Suppressor macrophage treated with lipopolysaccharide for 4 hours (primary cell): ENCODE measurements around the gene UCP2.
"Not testable (repeated sequence)": the region's sequence is repeated elsewhere in the genome, so short reads cannot be mapped to it uniquely, and the experiment has no call there.

ENCODE experiments used
- DNase-seq: peaks from one replicate; pipeline ENCODE4 v3.0.0-alpha.2; 2020

The UCP2 gene

DNA sequence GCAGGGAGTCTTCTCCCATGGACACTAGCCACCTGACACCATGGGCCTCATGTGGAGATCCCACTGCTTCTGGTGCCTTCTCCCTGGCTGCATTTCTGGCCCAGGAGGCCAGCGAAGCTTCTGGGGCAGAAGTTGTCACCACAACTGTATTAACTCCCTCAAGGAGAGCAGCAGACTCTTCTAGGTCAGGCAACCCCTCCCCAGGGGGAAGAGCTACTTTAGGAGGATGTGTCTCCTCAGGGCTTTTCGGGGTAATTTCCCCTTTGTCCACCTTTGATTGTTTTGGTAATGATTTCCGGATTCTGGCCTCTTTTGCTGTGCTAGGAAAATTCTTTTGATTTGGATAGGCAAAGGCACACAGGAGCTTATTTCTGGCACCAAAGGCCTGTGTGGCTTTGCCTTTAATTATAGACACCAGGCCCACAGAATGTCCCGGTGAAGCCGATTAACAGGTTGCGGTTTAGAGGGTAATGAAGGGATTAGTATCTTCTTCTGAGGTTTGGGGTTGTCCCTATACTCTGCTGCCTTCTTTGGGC is 8.9 kb upstream of the UCP2 start:
- DNase-seq = no peak

DNA sequence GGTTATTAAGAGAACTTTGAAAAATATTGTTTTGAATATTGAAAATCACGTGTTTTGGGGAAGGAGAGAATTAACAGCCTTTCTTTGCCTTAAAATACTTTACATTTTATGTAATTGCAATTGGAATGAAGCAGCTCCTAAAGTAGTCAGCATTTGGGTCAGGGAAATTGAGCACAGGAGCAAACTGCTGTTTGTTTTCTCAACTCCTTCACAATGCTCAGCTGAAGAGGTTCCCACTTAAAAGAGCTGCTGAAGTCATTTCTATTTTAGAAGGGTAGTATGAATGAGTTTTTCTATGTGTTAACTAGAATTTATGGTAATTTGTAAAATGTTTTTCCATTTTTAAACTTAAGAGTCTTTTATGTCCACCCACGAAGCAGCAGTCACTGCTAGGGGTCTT is 8.1 kb upstream of the UCP2 start:
- DNase-seq = no peak

DNA sequence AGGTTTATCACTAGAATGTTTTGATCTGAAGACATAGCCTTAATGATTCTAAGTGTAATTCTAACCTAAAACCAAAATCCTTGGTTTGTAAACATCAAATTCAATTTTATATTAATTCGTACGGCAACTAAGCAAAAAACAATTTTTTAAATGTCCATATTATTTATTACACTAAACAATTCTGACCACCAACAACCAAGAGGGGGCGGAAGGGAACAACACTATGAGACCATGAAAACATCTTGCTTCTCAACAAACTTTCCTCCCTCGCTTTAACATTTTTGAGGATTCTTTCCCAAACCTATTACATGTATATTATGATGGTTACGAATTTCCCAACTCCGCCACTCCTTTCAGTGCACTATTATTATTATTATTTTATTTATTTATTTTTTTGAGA is 6.5 kb upstream of the UCP2 start:
- DNase-seq = peak; percentile 39

DNA sequence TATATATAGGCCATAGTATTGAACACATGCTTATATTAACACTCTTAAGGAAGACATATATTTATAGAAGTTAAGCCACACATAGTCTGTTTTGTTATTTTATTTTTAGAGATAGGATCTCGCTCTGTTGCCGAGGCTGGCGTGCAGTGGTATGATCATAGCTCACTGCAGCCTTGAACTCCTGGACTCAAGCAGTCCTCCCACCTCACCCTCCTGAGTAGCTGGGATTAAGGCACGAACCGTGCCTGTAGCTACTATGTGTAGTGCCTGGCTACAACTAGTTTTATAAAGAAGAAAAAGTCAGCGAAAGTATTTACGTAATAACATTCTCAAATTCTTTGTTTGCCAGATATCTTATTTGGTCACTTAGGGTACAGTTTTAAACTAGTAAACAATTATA is 5.6 kb upstream of the UCP2 start:
- no peak for DNase-seq

DNA sequence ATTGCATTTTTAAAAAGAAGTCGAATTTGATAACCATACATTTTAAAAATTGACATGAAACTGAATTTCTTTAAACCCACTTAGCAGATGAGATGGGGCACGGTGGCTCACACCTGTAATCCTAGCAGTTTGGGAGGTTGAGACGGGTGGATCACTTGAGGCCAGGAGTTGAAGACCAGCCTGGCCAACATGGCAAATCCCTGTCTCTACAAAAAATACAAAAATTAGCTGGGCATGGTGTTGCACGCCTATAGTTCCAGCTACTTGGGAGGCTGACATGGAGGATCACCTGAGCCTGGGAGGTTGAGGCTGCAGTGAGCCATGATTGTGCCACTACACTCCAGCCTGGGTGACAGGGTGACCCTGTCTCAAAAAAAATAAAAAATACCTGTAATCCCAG is 3.0 kb upstream of the UCP2 start:
- not testable (repeated sequence) for DNase-seq

DNA sequence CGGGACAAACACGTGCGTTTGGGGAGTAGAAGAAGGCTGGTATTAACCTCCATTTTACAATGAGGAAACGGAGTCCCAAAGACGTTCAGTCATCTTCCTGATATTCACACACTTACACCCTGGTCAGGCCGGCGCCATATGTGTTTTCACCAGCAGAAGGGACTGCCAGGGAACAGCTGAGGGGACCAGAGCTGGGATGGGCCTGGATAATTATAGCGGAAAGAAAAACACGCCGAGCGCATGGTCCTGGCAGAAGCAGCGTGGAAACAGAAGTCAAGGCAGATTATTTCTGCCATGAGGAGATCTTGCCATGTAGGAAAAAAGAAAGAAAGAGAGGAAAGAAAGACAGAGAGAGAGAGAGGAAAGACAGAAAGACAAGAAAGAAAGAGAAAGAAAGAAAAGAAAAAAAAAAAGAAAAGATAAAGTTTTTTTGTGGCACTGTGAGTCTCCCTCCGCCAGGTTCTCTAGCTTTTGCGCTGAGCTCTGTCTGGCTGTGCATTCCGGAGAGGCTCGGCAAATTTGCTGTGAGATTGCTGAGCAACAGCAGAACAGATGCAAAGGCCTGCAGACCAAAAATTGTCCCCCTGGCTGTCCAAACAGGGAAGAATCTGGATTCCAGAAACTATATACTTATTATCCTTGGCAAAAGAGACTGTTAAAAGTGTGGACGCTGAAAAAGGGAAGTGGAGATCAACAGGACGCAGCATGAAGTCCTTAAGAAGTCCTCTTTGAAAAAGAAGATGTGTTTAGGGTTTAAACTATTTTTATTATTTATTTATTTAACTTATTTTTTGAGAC is 1.3 kb upstream of the UCP2 start:
- DNase-seq = peak; percentile 37

DNA sequence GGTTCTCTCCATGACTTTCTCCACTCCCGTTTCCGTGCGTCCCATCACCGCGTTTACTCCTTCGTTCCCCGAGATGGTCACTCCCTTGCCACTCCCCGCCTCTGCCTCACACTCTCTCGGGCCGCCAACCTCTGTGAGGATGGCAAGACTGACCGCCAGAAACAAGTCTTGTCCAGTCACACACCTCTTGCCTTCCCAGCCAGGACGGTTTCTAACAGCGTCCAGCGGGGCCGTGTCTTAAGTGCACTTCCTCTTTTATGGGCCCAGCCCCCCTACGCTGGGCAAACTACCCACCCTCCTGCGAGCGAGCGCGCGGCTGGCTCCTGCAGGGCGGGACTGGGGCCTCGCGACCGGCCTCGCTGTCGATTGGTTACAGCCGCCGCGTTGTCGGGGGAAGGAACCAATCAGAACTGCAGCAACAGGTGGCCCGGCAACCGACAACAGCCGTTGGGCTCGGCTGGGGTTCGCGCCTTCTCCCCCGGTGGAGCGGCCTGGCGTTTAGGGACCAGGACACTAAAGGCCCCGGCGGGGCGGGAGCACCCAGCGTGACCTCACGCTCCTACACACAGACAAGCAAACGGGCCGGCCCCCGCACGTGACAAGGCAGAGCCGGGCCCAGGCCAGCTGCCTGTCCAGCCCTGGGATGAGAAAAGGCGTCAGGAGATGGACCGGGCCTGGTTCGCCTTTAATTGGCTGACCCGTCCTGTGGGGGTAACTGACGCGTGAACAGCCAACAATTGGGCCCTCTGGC is 522 bp upstream of the UCP2 start:
- peak; percentile 96 for DNase-seq

DNA sequence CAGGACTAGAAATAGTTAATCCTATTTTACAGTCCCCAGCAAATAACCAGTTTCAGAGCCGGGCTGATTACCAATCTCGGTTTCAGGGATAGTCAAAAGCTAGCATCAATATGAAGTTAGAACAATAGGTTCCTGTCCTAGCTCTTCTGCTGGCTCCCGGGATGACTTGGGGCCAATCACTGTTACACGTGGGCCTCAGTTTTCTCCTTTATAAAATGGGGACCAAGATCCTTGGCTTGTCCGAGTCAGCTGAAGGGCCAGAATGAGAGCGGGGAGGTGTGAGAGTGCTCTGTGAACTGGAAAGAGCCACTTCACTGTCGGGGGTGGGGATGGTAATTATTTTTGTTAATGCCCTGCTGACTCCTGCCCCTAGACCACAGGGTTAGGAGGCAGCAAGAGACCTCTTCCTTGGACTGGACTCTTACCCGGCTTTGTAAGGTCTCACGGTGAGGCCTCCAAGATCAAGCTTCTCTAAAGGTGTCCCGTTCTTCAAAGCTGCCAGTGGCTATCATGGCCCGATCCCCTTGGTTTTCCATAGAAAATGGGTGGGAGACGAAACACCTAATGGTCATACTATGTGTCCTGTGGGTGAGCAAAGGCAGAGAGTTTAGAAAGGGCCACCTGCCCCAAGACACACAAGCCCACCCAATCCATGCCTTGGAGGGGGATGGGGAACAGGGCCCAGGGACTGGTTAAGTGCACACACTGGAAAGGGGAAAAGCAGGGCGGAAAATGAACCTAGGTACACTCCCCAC is 1.4 kb downstream of the UCP2 start:
- no peak for DNase-seq

DNA sequence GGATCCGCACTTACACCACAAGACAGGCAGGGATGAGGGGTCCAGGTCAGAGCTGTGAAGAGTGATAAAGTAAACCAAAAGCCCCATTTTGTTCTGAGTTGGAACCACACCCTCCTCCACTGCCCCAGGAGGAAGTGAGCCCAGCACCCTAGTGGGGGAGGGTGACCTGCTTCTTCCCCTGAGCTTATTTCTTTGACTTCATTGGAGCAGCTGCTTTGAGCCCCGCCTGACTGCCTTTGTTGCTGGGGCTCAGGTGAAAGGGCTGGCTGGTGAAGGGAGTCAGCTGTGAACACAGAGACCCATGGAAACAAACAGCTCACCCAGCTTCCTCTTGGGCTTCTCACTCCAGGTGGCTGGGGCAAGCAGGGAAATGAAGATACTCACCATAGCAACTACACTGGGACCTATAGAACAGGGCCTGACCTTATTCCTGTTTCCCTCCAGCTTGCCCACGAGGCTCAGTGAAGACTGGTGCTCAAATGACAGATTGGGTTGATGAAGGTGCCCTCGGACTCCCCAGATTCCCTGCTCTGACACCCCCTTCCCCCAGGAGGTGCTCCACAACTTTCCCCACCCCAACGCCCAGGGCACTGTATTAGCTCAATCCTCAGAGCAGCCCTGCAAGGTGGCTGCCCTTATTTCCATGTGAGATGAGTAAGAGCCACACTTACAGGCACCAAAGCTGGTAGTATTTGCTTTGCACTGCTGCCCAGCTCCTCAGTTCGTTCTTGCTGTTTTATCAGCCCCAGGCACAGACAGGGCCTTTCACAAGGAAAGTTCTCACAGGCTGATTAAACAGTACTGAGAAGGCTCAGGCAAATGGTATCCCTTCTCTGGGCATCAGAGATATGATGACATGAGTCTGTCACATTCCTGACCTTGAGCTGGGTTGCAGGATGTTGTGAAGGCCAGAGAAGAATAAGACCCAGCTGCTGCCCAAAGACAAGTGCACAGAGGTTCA is 2.4 kb downstream of the UCP2 start:
- peak; percentile 61 for DNase-seq

DNA sequence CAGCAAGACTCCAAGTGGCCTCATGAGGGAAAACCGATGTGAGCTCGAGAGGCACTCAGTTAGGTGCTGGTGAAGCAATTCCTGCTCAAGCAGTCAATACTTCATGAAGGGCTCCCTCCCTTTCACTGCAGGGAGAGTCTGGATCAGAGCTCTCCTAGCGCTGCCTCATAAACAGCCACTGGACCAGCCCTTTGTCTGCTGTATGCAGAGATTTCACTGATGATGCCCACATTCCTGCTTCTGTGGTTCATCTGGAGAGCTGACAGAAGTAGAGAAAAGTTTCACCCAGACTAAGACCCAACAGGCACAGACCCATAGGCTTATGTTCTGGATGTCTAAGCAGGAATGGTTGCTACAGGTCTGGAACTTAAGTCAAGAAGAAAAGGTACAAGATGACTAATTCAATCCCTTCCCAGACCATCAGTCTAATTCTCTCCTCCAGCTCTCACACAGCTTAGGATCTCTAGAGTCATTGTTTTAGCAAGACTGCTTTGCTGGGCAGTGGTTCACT is 4.0 kb downstream of the UCP2 start:
- DNase-seq = no peak

DNA sequence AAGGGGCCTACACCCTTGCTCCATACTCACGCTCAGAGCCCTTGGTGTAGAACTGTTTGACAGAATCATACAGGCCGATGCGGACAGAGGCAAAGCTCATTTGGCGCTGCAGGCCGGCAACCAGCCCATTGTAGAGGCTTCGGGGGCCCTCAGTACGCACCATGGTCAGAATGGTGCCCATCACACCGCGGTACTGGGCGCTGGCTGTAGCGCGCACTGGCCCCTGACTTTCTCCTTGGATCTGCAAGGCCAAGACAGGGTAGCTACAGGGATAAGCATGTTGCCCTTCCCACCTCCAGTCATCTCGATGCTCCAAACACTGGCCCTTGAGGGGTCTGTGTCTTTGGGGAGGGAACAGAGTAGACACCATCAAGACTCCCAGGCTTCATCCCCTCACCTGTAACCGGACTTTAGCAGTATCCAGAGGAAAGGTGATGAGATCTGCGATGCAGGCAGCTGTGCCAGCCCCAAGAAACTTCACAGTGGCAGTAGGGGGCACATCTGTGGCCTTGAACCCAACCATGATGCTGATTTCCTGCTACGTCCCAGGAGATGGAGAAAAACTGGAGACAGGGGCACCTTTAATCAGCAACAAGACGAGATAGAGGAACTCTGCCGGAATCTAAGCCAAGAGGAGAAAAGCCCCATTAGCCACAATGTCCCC is 4.7 kb downstream of the UCP2 start:
- DNase-seq = no peak

DNA sequence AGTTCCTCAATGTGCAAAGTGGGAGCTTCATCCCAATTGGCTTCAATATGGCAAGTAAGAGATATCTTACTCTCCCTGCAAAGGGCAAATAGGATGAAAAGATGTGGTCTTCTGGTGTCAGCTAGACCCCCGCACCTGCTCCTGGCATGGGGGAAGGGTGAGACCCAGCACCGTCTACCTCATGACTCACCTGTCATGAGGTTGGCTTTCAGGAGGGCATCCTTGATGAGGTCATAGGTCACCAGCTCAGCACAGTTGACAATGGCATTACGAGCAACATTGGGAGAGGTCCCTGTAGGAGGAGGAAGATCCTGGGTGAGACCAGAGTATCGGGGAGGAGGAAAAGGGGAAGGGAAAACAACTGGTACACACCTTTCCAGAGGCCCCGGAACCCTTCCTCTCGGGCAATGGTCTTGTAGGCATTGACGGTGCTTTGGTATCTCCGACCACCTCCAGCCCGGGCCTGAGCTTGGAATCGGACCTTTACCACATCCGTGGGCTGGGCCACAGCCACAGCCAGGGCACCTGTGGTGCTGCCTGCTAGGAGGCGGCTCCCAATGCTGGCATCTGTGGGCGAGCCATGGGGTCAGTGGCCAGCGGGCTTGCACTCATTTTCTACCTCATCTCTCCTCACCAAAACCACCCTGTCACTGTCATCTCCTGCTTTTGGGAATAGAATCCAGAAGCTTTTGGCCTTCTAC is 6.0 kb downstream of the UCP2 start:
- DNase-seq = no peak

DNA sequence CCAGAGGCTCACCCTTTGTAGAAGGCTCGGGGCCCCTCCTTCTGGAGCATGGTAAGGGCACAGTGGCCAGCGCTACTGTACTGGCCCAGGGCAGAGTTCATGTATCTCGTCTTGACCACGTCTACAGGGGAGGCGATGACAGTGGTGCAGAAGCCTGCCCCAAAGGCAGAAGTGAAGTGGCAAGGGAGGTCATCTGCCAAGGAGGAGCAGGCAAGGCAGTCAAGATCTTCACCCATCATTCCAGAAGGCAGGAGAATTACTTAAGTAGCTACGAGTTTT is 7.2 kb downstream of the UCP2 start:
- DNase-seq = no peak

DNA sequence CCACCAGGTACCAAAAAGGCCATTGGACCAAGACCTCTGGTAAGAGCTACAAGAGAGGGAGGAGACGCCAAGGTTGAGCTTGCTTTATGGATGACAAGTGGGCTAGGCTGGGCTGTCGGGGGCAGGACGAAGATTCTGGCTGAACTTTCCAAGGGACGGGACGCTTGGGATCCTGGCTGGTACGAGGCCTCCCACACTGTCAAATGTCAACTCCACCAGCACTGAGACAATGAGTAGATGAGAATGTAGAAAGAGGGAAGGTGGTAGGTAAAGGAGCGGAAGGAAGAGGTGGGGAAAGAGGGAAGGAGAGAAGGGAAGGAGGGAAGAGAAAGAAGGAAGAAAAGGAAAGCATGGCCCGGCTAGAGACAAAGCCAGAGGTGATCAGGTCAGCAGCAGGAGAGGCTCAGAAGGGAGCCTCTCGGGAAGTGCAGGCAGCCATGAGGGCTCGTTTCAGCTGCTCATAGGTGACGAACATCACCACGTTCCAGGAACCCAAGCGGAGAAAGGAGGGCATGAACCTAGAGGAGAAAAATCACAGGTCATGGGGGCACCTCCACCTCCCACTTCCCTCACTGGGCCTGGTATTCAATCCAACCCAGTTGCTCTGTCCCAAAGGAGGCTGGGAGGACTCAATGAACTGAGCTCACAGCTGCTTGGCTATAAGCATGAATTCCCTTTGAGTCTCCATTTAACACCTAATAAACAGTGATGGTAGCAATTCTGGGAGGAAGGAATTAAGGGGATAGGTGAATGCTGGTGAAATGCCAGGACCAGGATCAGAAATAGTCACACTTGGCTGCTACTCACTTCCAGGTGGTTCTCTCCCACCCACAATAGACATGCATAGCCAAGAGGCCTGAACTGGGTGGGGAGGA is 7.8 kb downstream of the UCP2 start:
- no peak for DNase-seq

DNA sequence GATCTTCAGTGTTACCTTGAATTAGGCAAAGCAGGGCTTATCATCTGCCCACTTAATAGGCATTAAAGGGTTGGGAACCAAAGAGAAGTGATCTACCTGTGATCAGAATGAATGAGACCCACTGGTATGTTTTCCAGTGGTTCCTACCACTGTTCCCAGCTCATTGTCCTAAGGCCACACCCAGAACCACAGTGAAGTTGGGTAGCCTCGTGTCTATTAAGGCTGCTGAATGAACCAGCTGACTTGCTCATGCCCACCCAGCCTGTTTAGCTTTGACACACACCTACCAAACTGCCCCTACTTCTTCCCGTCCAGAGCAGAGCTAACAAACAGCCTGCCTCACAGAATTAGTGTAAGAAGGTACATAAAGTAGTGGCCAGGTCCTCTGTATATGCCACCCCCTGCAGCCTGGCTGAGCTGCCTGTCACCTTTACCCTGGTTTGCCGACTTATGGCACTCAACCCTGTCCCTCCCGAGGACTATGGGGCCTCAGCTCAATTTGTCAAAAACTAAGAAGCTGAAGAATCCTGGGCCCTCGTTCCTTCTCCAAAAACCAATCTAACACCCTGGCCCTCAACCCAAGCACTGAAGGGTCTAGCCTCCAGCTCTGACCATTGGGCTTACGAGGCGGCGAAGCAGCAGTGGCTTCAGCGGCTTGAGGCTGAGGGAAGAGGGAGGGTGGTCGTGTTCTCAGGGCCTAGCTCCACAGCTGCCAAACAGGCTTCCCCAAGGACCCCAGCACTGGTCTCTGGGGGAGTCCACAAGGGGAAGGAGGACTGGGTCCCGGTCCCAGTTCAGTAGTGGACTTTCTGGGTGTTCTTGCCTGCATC is 9.8 kb downstream of the UCP2 start:
- no peak for DNase-seq

DNA sequence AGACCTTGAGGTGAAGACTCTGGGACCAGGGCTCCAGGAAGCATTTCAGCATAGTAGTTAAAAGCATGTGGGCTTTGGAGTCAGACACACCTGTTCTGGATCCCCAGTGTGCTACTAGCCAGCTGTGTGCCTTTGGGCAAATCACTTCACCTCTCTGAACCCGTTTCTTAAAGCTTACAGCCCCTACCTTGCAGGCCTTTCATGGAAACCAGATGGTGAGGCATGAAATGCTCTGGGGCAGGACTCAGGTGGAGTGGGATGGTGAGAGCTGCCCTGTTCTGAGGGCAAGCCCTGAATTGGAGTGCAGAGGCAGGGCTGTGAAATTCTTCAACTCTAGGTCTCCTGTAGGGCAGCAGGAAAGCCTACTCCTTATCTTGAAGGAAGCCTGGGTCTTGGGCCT is 10.5 kb downstream of the UCP2 start:
- no peak for DNase-seq

DNA sequence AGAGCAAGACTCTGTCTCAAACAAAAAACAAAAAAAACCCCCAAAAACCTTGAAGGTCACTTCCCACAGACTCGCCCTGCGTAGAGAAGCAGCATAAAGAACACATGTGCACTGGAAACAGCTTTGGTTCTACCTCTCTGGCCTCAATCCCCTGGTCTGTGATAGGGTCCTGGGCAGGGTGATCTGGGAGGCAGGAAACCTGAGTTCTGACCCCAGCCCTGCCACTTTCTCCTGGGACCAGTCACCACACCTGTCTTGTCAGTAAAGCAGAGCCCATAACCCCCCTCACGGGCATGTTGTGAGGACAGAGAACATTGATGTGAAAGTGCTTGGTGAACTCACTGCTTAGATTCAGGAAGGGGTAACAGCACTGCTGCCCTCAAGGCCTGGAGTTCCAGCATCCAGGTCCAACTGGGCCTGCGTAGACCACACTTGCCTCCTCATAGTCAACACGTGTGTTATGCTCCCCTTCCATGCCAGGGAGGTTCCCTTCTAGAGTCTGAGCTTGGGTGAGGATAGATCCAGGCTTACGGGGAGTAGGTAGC is 11.4 kb downstream of the UCP2 start:
- DNase-seq = no peak

DNA sequence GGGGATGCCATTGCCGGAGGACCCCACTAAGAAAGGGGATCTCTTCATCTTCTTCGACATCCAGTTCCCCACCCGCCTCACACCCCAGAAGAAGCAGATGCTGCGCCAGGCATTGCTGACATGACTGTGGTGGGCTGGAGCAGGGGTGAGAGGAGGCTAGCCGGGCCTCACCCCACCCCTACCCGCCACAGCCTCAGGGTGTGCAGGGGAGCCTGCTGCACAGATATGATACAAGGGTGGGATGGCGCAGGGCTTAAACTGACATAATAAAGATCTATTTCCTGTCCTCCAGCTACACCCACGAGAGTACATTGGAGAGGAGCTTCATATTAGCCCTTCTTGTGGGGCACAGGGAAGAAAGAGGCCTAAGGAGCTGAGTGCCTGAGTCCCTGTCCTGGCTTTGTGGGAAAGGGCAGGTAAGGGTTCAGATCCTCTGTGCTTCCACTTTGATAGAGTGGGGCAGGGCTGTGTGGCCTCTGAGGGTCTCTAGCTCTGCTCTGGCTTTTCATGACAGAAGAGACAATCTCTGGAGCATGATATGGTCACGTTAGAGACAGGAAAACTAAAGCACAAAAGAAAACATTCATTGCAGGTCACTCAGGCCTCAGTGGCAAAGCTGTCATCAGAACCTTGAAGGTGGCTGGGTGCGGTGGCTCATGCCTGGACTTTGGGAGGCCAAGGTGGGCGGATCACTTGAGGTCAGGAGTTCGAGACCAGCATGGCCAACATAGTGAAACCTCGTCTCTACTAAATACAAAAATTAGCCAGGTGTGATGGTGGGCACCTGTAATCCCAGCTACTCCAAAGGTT is 12.4 kb downstream of the UCP2 start:
- DNase-seq = no peak
